Caco-2 (cell line): Measurements from ENCODE around the gene CHAF1A. TPM values are rescaled to one million over a fixed set of nuclear protein-coding genes. Genes with fewer than 3 reads are reported as not detected.

Experiments
- BruUV-seq: library from RNA; stranded (reverse); fragments of 400-500 nt; replicated peaks from 2 replicates; lab custom pipeline; 2021; lab: Mats Ljungman, UMichigan
- CTCF ChIA-PET: fragments of 300-600 bp; sonication (Branson Sonifier 250); formaldehyde crosslinking; loops from one replicate; lab custom pipeline; 2022; ENCODE audit warnings: antibody characterized with exemption; lab: Charles Lee
- POLR2A ChIA-PET: fragments of 300-600 bp; sonication (Branson Sonifier 250); formaldehyde crosslinking; loops from one replicate; lab custom pipeline; 2022; ENCODE audit warnings: antibody characterized with exemption; lab: Charles Lee
- DNase-seq, 2 experiments: peaks; one replicate each; pipeline versions ENCODE4 v3.0.0 to v3.0.0-alpha.2; 2020 to 2022
- H3K27me3 ChIP-seq: replicated peaks from 2 replicates; pipeline ENCODE4 v1.6.0; 2011; ENCODE audit warnings: low read length; ENCODE audit not compliant: control insufficient read depth, insufficient read depth
- H3K36me3 ChIP-seq: 2 replicates; pipeline ENCODE4 v1.5.1; 2011; ENCODE audit warnings: low read length; ENCODE audit not compliant: control insufficient read depth, insufficient read depth
- H3K4me1 ChIP-seq: fragments of 250-450 bp; sonication (Bioruptor Pico); 2 replicates; pipeline ENCODE4 v1.5.1; 2020; ENCODE audit warnings: mild to moderate bottlenecking
- H3K4me3 ChIP-seq: 2 replicates; pipeline ENCODE4 v1.5.1; 2011; ENCODE audit warnings: low read depth, mild to moderate bottlenecking, control low read depth, low read length
- H3K9me3 ChIP-seq: fragments of 250-450 bp; sonication (Bioruptor Pico); 2 replicates; pipeline ENCODE4 v1.5.1; 2020; ENCODE audit warnings: mild to moderate bottlenecking, moderate library complexity
- H3K27ac Mint-ChIP-seq: one replicate; pipeline ENCODE4 v1.8.0; 2022; ENCODE audit warnings: mixed read lengths; ENCODE audit not compliant: unreplicated experiment
- H3K27me3 Mint-ChIP-seq: one replicate; pipeline ENCODE4 v1.8.0; 2022; ENCODE audit warnings: mixed read lengths; ENCODE audit not compliant: insufficient read depth, unreplicated experiment
- H3K36me3 Mint-ChIP-seq: one replicate; pipeline ENCODE4 v1.8.0; 2022; ENCODE audit warnings: mild to moderate bottlenecking, mixed read lengths; ENCODE audit not compliant: insufficient read depth, unreplicated experiment
- H3K4me1 Mint-ChIP-seq: one replicate; pipeline ENCODE4 v1.8.0; 2022; ENCODE audit warnings: low read depth, mixed read lengths; ENCODE audit not compliant: unreplicated experiment
- H3K4me3 Mint-ChIP-seq: one replicate; pipeline ENCODE4 v1.8.0; 2022; ENCODE audit warnings: mild to moderate bottlenecking, moderate library complexity, mixed read lengths; ENCODE audit not compliant: unreplicated experiment
- H3K9me3 Mint-ChIP-seq: one replicate; pipeline ENCODE4 v1.8.0; 2022; ENCODE audit warnings: mixed read lengths; ENCODE audit not compliant: unreplicated experiment
- intact Hi-C: fragments of 100-400 bp; cut with micrococcal nuclease; formaldehyde crosslinking; loops from one replicate; pipeline ENCODE4 v1.10.0; 2022; ENCODE audit not compliant: unreplicated experiment
- total RNA-seq: library from RNA; stranded (reverse); gene quantifications from 2 replicates; pipeline ENCODE4 v1.2.3, GENCODE V29; 2022
- TF ChIP-seq, protein P1 (sequence below), 2 experiments: fragments of 200-600 bp in 1 of 2; IDR thresholded peaks; 1 replicate in 1 of 2; 2 replicates in 1 of 2; pipeline versions ENCODE4 v1.5.1 to v1.8.0; 2011 to 2022; ENCODE audit warnings: antibody characterized with exemption in 1 of 2, control low read depth in 1 of 2, inconsistent platforms in 1 of 2, low read depth in 1 of 2, low read length in 1 of 2, mild to moderate bottlenecking in 1 of 2, moderate library complexity in 1 of 2; ENCODE audit not compliant: insufficient read depth in 1 of 2, severe bottlenecking in 1 of 2, unreplicated experiment in 1 of 2

The CHAF1A gene
- total RNA-seq, 1 experiment from 2014 or later = 63.1 TPM

DNA sequence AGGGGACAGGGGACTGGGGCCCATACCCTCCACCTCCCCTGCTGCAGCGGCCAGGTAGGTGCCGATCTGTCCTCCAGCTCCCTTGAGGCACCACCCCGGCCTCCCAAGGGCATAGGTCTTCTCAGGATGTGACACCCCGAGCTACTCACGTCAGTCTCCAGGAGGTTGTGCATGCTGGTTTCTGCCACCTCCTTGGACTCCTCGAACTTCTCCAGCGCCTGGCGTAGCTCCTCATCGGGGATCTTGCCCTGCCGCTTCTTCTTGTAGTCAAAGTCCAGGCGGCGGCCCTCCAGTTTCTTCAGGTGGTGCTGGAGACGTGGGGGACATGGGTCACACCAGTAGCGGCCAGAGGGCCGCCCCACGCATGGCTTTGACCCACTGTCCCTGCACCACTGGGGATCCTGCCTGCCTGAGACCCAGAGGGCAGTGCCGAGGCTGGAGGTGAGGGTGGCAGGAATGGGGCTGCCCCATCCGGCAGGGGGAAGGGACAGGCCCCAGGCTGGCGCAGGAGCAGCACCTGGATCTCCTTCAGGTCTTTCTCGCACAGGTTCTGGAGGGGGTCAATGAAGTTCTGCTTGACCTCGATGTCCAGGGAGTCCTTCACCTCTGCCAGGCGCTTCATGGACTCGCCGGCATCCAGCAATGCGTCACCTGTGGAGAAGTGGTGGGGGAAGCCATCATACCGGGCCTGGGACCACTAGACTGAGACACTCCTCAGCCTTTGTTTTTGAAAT is 38.7 kb upstream of the CHAF1A start:
- H3K27ac Mint-ChIP-seq = peak overlapping the region; percentile 48
- peaks cover 97% of the 10 kb centered on the region for H3K36me3 Mint-ChIP-seq
- Histone ChIP-seq H3K9me3 (no peaks in the 10 kb centered on the region), H3K36me3 (peaks cover 6% of the 10 kb centered on the region), H3K4me3 (no peak overlapping the region), H3K4me1 (0 out of 2 replicates have a peak, but pooled peaks cover 4% of the 10 kb centered on the region), H3K27me3 (no peaks in the 10 kb centered on the region)
- CTCF ChIA-PET = interaction anchor here (1.1 to 1.9 kb wide), 3 partner anchors 12 to 37 kb away, joined by 3 to 14 read pairs (median 4); partner anchors contain the start of gene SH3GL1
- H3K27me3 Mint-ChIP-seq = no peaks in the 10 kb centered on the region
- H3K4me1 Mint-ChIP-seq = no peaks in the 10 kb centered on the region
- POLR2A ChIA-PET = interaction anchor here (1.0 kb wide), 1 partner anchor 21 kb away, joined by 3 read pairs; no protein-coding TSS in a partner anchor
- no peaks in the 10 kb centered on the region for H3K9me3 Mint-ChIP-seq
- BruUV-seq = no TSS peak
- DNase-seq = no peak
- TF ChIP-seq, protein P1, sequence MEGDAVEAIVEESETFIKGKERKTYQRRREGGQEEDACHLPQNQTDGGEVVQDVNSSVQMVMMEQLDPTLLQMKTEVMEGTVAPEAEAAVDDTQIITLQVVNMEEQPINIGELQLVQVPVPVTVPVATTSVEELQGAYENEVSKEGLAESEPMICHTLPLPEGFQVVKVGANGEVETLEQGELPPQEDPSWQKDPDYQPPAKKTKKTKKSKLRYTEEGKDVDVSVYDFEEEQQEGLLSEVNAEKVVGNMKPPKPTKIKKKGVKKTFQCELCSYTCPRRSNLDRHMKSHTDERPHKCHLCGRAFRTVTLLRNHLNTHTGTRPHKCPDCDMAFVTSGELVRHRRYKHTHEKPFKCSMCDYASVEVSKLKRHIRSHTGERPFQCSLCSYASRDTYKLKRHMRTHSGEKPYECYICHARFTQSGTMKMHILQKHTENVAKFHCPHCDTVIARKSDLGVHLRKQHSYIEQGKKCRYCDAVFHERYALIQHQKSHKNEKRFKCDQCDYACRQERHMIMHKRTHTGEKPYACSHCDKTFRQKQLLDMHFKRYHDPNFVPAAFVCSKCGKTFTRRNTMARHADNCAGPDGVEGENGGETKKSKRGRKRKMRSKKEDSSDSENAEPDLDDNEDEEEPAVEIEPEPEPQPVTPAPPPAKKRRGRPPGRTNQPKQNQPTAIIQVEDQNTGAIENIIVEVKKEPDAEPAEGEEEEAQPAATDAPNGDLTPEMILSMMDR (IDR thresholded peaks at IDR 0.05; ENCODE audit: insufficient read depth in 1 of 2, low read depth in 1 of 2, low read length in 1 of 2, severe bottlenecking in 1 of 2, unreplicated experiment in 1 of 2) = no peak
- intact Hi-C loops = loop anchor here (5.0 kb wide), 1 partner anchor 39 kb away; the partner anchor contains the start of genes CHAF1A and SH3GL1
- H3K4me3 Mint-ChIP-seq = no peak overlapping the region

DNA sequence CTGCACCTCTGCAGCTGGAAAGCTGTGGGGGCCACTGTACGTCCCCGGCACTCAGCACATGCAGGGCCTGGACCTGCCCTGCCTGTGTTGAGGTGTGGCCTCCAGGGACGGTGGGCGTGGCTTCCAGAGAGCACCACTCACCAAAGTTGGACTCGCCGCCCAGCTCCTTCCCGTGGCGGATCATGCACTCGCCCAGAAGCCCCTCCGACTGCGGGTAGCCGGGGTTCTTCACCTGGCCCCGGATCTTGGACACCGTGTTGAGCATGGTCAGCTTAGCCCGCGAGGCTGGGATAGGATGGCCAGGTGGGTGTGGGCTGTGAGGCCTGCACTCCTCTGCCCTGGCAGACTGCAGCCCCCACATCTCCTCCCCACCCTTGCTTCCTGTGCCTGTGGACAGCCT is 37.1 kb upstream of the CHAF1A start:
- no peaks in the 10 kb centered on the region for H3K27me3 Mint-ChIP-seq
- 0 out of 2 replicates have a peak, but pooled peaks cover 4% of the 10 kb centered on the region for H3K4me1 ChIP-seq
- ChIA-PET CTCF (interaction anchor here (0.6 kb wide), 1 partner anchor 91 kb away, joined by 5 read pairs; no protein-coding TSS in a partner anchor), POLR2A (no interaction called here)
- DNase-seq = no peak
- no peak overlapping the region for H3K4me3 ChIP-seq
- no peaks in the 10 kb centered on the region for H3K9me3 Mint-ChIP-seq
- H3K4me1 Mint-ChIP-seq = no peaks in the 10 kb centered on the region
- H3K27me3 ChIP-seq = no peaks in the 10 kb centered on the region
- TF ChIP-seq, protein P1 (IDR thresholded peaks at IDR 0.05; ENCODE audit: insufficient read depth in 1 of 2, low read depth in 1 of 2, low read length in 1 of 2, severe bottlenecking in 1 of 2, unreplicated experiment in 1 of 2) = no peak
- peaks cover 93% of the 10 kb centered on the region for H3K36me3 Mint-ChIP-seq
- H3K9me3 ChIP-seq = no peaks in the 10 kb centered on the region
- intact Hi-C loops = no loop called here
- H3K4me3 Mint-ChIP-seq = no peak overlapping the region
- peaks cover 6% of the 10 kb centered on the region for H3K36me3 ChIP-seq
- BruUV-seq = no TSS peak
- H3K27ac Mint-ChIP-seq = no peak overlapping the region

DNA sequence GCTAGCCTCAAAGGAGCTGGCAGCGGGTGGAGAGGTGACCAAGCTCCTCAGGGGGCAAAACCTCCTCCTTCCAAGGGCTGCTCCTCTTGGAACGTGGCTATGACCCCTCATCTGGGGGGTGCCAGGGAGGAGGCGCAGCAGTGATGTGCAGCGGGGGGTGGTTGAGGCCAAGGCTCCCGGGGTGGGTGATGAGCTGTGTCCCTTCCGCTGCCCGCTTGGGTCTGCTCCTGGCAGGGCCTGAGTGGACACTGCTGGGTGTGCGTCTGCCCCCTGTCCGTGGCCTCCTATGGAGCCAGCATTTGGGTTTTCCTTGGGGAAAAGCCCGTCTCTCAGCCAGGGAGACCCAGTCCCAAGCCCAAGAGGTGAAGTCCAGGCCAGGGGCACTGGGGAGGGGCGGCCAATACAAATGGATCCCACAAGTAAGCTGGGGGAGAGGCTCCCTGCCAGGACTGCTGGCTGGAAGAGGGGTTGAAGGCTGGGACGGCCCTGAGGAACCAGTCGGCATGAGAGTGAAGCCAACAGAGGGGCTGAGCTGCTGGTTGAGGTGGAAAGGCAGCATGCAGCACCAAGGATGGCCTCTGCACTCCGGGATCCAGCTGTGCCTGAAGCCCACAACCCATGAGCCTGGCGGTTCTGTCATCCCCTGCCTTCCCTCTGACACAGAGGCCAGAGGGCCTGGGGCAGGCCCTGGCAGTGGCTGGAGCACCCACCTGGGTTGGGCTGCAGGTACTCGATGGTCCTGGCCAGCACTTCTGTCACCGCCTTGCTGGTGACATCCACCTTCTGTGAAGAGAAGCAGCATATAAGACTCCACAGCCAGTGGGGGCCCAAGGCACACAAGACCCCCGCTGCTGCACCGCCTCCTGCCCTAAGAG is 36.4 kb upstream of the CHAF1A start:
- H3K27ac Mint-ChIP-seq = peak overlapping the region; percentile 66
- Histone ChIP-seq H3K4me3 (no peak overlapping the region), H3K9me3 (no peaks in the 10 kb centered on the region), H3K36me3 (peaks cover 4% of the 10 kb centered on the region), H3K4me1 (0 out of 2 replicates have a peak, but pooled peaks cover under 1% of the 10 kb centered on the region), H3K27me3 (no peaks in the 10 kb centered on the region)
- DNase-seq = no peak
- H3K4me3 Mint-ChIP-seq = no peak overlapping the region
- no peaks in the 10 kb centered on the region for H3K27me3 Mint-ChIP-seq
- peaks cover 93% of the 10 kb centered on the region for H3K36me3 Mint-ChIP-seq
- ChIA-PET CTCF (interaction anchor here (0.6 kb wide), 1 partner anchor 92 kb away, joined by 5 read pairs; no protein-coding TSS in a partner anchor), POLR2A (no interaction called here)
- H3K4me1 Mint-ChIP-seq = no peaks in the 10 kb centered on the region
- BruUV-seq = no TSS peak
- intact Hi-C loops = no loop called here
- no peaks in the 10 kb centered on the region for H3K9me3 Mint-ChIP-seq
- TF ChIP-seq, protein P1 (IDR thresholded peaks at IDR 0.05; ENCODE audit: insufficient read depth in 1 of 2, low read depth in 1 of 2, low read length in 1 of 2, severe bottlenecking in 1 of 2, unreplicated experiment in 1 of 2) = no peak
